Stimulated activated CD4-positive, alpha-beta T cell treated with anti-CD3 and anti-CD28 coated beads, Interleukin-2, amount 100 ng/mL, for 4 hours (primary cell): ENCODE data around the gene AGR2.
"Not testable (repeated sequence)": the region's sequence is repeated elsewhere in the genome, so short reads cannot be mapped to it uniquely, and the experiment has no call there.

Source experiments
- DNase-seq: peaks from one replicate; pipeline ENCODE4 v3.0.0-alpha.2; 2020; ENCODE audit warnings: low read depth

The AGR2 gene

GRCh38 chr7:16773884-16774283, 30.9 kb downstream of the AGR2 start:
- no peak for DNase-seq

DNA sequence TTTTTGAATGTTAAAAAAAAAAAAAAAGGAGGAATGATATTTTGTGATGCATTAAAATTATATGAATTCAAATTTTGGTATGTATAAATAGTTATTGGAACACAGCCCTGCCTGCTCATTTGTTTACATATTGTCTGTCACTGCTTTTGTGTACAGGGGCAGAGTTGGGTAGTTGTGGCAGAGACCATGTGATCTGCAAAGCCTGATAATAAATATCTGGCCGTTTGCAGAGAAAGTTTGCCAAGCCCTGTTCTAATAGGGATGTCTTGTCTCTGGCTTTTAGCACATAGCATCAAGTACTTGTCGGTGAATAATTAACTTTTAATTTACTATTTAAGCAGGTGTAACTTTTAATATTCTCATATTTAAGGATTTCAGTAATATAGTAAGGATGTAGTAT, 31.5 kb downstream of the AGR2 start:
- DNase-seq: no peak

DNA sequence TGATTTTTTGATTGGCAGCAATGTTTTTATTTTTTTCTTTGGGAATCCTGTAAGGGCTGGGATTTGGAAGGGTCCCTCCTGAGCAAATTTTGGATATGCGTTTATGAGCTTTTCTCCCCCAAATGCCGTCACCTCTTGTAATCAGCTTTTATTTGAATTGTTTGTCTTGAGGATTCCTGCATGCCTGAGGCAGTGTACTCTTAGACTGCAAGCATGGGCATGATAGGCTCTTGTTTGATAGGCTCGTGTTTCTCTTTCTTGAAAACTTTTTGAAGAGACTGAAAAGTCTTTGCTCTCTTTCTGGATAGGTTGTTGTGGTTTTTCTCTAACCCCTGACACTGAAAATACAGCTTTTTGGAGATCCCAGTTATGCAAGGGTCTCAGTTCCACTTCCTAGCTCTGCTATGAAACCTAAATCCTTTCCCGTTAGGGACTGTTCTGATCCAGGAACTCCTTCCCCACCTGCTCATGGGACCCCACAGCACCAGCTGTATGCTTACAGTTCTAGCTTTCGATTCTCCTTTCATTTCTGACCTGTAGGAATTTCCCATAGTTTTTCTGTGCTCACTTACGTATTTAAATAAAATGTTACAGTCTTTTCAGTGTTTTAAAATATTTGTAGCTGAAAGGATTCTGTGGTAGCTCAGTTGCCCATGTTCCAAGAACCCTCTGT, 34.0 kb downstream of the AGR2 start:
- no peak for DNase-seq

DNA sequence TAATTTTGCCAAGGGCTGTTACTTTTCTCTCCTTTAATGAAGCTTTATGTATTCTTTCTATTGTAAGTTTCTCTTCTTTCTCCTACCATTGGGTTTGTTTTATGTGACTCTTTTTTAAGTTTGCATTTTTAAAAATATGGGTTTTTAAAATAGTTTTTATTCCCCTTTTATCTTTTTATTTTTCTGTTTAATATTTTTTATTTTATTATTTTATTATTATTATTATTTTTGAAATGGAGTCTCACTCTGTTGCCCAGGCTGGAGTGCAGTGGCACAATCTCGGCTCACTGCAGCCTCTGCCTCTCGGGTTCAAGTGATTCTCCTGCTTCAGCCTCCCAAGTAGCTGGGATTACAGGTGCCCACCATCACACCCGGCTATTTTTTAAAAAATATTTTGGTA, 34.8 kb downstream of the AGR2 start:
- DNase-seq: not testable (repeated sequence)

DNA sequence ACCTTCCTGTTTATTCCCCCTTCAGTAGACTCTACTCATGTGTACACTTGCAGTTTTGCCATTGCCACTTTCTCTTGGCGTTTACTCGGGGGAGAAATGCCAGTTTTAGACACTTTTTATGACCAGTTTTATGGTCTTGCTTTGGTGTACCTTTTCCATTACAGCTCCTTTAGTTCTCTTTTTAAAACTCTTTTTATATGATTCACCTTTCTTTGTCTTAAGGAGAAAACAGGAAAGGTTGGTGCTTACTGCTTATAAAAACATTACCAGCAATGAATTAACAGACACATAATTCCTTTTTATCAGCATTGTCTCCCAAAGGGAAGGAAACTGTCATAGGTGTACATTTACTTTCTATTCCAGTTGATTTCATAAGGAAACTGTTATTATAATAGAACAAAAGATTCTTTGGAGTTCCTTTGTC, 39.4 kb downstream of the AGR2 start:
- DNase-seq: no peak

DNA sequence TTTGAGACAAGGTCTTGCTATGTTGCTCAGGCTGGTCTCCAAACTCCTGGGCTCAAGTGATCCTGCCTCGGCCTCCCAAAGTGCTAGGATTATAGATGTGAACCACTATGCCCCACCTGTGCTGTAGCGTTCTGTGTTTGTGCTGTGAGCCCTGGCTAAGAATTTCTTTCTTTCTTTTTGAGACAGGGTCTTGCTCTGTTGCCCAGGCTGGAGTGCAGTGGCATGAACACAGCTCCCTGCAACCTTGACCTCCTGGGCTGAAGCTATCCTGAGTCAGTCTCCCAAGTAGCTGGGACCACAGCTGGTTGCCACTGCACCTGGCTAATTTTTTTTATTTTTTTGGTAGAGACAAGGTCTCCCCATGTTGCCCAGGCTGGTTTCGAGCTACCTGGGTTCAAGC, 39.9 kb downstream of the AGR2 start:
- DNase-seq: no peak

- no peak for DNase-seq
Measured at GRCh38 chr7:16762177-16762576, 42.6 kb downstream of the AGR2 start.

DNA sequence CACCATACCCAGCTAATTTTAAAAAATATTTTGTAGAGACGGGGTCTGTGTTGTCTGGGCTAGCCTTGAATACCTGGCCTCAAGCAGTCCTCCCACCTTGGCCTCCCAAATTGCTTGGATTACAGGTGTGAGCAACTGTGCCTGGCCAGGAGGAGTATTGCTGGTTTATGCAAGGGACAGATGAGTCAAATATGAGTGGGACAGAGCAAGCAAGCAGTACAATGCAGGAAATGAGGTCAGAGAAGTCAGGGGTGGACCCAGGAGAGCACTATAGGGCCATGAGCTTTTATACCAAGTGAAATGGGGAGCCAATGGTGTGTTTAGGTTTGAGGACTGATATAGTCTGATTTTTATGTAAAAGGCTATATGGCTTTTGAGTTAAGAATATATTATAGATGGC, 45.0 kb downstream of the AGR2 start:
- no peak for DNase-seq

DNA sequence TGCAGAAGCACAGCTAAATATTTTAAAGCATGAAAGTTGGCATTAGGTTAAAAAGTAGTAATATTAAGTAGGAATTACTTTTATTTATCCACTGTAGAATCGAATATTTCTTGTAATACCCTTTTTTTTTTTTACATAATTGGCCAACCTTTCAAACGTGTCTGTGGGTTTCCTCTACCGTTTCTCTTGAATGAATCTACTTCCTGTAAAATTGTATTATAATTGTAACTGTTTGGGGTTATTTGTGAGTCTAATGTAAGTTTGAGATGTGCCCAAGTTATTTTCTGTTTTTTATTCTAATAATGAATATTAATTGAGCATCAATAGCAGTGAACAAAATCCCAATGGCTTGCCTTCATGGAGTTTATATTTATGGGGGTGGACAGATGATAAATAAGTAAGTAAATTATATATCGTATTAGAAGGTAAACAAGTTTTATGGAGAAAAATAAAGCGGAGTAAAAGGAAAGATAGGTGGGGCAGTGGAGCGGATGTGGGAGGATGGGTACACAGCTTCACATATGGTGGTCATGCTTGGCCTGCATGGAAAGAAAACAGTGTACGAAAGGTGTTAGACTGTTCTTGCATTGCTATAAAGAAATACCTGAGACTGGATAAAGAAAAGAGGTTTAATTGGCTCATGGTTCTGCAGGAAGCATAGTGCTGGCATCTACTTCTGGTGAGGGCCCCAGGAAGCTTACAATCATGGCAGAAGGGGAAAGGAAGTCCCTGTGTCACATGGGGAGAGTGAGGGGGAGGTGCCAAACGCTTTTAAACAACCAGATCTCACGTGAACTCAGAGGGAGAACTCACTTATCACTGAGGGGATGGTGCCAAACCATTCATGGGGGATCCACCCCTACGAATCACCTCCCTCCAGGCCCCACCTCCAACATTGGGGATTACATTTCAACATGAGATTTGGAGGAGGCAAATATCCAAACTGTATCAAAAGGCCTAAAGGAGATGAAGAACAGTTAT, 45.9 kb downstream of the AGR2 start:
- DNase-seq: no peak

DNA sequence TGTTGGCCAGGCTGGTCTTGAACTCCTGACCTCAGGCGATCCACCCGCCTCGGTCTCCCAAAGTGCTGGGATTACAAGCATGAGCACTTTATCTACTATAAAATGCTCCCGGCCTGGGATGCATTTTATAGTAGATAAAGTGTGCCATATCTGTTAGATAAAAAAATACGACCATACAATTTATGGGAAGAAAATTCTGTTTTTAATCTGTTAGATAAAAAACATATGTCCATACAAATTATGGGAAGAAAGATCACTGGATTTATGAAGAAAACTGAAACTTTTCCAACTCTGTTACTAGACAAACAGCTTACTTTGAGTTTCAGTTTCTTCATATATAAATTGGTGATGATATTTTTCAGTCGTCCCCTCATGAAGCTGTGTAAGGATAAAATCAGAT, 46.8 kb downstream of the AGR2 start:
- no peak for DNase-seq

DNA sequence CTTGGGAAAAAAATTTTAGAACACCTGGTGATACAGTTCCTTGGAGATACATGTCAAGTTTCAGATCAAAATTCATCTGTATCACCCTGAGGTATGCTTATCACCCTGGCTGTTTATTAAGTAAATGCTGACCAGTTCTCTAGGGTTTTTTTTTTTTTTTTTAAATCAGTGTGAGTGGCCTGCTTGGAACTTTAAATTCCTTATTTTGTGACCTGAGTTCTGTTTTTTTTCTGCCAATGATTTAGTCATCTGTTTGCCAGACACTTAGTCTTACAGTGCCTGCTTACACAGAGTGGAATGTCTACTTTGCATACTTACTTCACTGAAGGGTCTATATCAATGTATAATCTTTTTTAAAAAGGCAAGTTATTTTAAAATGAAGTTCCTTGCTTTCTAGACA, 49.4 kb downstream of the AGR2 start:
- DNase-seq: no peak

- DNase-seq: no peak
Measured at GRCh38 chr7:16754856-16755317, 49.9 kb downstream of the AGR2 start.

GRCh38 chr7:16753932-16754855, 50.6 kb downstream of the AGR2 start:
- DNase-seq: no peak

GRCh38 chr7:16753102-16753931, 51.5 kb downstream of the AGR2 start, which contains the start of gene TSPAN13:
Gene TSPAN13 (plus strand): TSS chr7:16753755. CDS start chr7:16753968, 213 bp downstream.
- DNase-seq: peak; percentile 30

- DNase-seq: no peak
Measured at GRCh38 chr7:16747102-16747501, 57.7 kb downstream of the AGR2 start.

DNA sequence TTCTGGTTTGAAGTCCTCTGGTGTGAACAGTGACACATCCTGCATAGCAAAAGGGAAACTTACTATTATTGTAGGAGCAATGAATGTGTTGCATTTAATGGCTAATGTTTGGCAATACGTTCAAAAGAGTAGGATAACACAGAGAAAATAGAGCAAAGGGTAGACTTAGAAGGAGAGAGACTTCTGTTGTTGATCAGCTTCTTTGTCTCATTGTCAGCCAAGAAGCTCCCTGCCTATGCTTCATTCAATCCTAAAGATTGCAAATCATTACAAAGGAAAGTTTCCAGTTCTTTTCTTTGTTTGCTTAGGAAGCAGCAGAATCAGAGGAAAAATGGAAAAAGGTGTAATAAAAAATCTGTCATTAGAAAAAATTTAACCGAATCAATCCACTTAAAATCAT, 59.2 kb downstream of the AGR2 start:
- DNase-seq: no peak

DNA sequence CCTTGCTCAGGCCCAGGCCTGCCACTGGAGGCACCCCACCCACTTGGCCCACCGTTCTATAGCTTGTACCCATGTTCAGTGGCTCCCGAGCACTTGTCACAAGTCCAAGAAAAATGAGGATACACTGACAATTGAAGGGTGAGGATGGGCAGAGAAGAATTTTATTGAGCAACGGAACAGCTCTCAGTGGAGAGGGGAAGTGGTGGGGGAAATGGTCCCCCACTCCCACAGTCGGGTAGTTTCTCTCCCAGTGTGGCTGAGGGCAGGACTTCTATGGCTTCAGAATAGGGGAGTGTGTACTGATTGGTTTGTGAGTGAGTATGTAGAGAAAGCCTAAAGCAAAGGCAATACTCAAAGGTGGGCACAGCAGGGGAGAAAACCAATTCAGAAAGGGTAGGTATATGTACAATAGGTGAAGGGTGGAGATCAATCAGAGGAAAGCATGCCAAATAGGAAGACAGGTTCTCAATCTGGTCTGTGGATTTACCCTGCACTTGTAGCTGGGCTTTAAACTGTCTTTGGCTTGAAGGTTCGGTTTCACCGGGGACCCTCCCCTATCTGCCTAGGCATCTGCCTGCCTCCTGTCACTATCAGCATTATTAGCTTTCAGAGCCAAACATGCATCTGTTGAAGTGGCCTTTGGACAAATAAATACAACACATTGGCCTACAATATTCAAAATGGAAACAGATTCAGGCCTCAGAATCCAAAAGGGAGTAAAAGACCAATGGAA, 60.1 kb downstream of the AGR2 start:
- no peak for DNase-seq

- DNase-seq: no peak
Measured at GRCh38 chr7:16743236-16743635, 61.6 kb downstream of the AGR2 start.

GRCh38 chr7:16742547-16742946, 62.3 kb downstream of the AGR2 start:
- no peak for DNase-seq
